ENCODE data around the gene MRPS35.
"Not testable (repeated sequence)": the region's sequence is repeated elsewhere in the genome, so short reads cannot be mapped to it uniquely, and the experiment has no call there.

MRPS35 gene

GRCh38 chr12:27709212-27709931 is 1.3 kb upstream of the MRPS35 start:
- DNase-seq = no peak

DNA sequence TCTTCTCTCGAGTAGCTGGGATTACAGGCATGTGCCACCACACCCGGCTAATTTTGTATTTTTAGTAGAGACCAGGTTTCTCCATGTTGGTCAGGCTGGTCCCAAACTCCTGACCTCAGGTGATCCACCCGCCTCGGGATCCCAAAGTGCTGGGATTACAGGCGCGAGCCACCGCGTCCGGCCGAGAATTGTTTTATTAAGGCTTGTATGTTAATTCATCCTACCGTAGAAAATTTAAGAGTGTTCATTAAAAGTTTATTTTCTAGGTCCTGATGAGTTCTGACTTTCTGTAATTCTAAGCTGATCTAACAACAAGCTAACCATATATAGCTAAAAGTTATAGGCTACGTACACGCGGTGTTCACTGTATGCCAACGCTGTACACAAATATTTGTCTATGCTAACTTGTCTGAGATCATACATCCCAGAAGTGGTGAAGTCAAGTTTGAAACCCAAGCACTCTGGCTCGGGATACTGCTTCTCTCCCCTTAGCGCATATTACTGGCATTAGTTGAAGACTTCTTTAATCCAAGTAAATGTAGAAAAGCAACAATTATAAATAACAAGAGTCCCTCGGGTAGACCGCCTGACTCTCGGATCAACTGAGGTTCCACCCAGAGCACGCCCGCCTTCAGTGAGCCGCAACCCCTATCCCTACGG is 570 bp upstream of the MRPS35 start:
- DNase-seq = peak; percentile 69

DNA sequence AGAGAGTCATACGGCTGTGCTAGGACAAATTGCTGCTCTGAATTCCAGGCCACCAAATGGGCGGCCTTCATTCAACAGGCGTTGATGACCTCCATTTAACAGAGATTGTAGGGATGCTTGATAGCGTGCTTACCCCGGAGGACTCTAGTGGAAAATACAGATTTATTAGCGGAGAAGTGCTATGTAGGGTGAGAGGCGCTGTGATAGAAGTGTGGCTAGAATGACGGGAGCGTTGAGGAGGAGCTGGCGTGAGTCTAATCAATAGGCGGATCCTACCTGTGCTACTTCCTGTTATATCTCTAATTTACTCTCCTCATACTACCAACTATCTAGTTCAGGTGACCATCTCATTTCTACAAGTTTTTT is 668 bp downstream of the MRPS35 start:
- DNase-seq = peak; percentile 29

DNA sequence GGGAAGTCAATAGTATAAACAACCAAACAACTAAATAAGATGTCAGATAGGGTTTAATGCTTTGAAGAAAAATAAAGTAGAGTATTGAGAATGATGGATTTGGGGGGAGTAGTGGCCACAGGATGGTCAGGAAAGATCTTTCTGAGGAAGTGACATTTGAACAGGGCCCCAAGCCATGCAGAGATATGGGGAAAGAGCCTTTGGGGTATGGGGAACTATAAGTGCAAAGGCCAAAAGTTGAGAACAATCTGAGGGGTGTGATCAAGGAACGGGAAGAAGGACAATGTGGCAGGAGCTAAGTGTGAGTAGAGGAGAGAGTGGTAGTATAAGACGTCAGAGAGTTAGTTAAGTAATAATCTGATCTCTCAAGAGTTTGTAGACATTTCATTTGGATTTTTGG is 1.3 kb downstream of the MRPS35 start:
- no peak for DNase-seq

DNA sequence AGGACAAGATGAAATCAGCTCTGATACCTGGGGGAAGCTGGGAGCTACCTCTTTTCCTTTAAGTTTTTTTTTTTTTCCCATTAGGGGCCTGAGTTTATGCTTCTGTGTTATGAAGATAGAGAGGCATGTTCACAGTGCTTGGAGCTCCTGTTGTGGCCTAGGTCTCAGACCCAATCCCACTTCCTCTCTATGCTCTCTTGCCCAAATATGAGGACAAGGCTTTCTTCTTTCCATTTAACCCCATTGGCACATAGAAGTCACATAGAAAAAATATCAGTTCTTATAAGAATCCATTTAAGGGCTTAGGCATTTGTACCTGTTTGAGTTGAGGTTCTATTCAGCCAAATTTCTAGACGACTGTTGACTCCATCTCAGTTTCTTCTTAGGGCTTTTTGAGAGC is 12.6 kb downstream of the MRPS35 start:
- no peak for DNase-seq

GRCh38 chr12:27730097-27730588 is 19.5 kb downstream of the MRPS35 start:
- no peak for DNase-seq

- no peak for DNase-seq
Measured at GRCh38 chr12:27732281-27732680, 21.6 kb downstream of the MRPS35 start.

GRCh38 chr12:27733052-27733656 is 22.5 kb downstream of the MRPS35 start:
- peak; percentile 66 for DNase-seq

DNA sequence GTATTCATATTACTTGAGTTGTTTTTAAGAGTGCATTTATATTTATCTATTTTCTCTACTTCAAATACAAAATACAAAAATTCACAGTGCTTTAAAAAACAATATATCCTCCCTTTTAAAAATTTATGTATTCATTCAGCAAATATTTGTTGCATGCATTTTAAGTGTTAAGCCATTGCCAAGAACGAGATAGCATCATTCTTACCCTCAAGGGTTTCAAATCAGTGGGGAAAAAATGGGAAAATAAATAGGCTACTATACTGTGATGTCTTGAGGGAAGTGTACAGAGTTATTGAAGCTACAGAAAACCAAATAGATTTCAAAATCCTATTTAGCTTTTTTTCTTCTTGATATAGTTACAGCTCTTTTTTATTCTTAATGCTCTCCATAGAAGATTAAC is 23.2 kb downstream of the MRPS35 start:
- no peak for DNase-seq

- DNase-seq = not testable (repeated sequence)
Measured at GRCh38 chr12:27734321-27734720, 23.7 kb downstream of the MRPS35 start.

DNA sequence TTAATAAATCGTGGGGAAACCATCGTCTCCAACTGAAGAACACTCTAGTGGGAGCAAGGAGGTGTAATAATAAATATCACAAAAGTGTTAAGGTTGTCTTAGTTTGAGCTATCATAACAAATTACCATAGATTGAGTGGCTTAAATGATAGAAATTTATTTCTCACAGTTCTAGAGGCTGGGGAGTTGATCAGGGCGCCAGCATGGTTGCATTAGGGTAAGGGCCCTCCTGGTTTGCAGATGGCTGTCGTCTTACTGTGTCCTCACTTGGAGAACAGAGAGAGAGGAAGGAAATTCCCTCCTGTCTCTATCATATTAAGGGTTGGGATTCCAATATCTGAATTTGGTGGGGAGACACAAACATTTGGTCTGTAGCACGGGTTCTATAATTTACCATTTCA is 33.0 kb downstream of the MRPS35 start:
- no peak for DNase-seq

GRCh38 chr12:27745734-27746133 is 35.1 kb downstream of the MRPS35 start:
- not testable (repeated sequence) for DNase-seq

- no peak for DNase-seq
Measured at GRCh38 chr12:27747111-27747820, 36.6 kb downstream of the MRPS35 start.

GRCh38 chr12:27751386-27752047 is 40.9 kb downstream of the MRPS35 start:
- no peak for DNase-seq

DNA sequence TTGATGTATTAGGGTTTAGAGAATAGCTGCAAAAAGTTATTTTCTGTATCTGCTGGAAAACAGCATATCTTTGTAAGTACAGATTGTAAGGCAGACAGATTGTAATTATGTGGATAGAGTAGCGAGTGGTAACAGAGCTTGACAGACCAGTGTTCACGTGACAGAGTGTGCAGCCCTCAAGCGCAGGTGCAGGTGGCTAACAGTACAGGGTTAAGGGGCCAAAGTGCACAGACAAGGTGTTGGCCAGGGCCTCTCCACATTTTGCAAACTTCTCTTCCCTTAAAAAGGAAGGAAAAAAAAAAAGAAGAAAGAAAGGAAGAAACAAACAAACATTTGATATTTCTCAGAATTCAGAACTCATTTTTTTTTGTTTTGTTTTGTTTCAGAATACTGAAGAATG is 44.2 kb downstream of the MRPS35 start:
- DNase-seq = no peak

GRCh38 chr12:27756670-27757195 is 46.1 kb downstream of the MRPS35 start:
- no peak for DNase-seq

DNA sequence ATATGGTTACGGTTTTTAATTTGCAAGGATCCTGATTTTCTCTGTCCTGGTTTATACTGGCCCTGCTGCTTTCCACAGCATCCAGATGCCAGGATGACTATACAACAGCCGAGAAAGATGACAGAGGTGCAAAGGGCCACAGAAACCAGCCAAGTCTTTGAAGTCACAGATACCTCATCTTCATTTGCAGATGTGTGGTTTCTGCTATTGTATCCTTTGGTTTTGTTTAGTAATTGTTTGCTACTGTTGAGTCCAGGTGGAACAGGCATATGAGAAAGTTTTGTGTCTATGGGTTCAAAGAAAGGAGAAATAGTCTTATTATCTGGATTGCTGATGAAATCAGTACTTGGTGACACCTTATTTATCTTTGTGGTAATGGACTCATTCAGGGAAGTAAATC is 52.1 kb downstream of the MRPS35 start:
- no peak for DNase-seq

GRCh38 chr12:27766587-27766986 is 56.0 kb downstream of the MRPS35 start:
- DNase-seq = no peak

GRCh38 chr12:27769142-27769673 is 58.6 kb downstream of the MRPS35 start:
- DNase-seq = no peak

GRCh38 chr12:27771481-27772327 is 61.1 kb downstream of the MRPS35 start:
- no peak for DNase-seq

- DNase-seq = no peak
Measured at GRCh38 chr12:27772328-27773049, 61.9 kb downstream of the MRPS35 start.

Data from NCI-H1694 treated with DMSO at 0.1 percent for 48 hours (cell line).